CD4-positive, alpha-beta T cell (primary cell): ENCODE measurements around the gene PLEKHN1. TPM values are rescaled to one million over a fixed set of nuclear protein-coding genes. Genes with fewer than 3 reads are reported as not detected.

Experiments used
- ATAC-seq: fragments of 200-7000 bp; cut with Tn5 transposase; one replicate; pipeline ENCODE4 v1.10.0; 2022; ENCODE audit warnings: mild to moderate bottlenecking; ENCODE audit not compliant: poor library complexity
- CTCF ChIA-PET: fragments of 350-600 bp; sonication (Branson Sonifier 250); formaldehyde crosslinking; loops from one replicate; lab custom pipeline; 2021; ENCODE audit warnings: antibody characterized with exemption, inconsistent platforms; lab: Charles Lee
- POLR2A ChIA-PET: fragments of 350-600 bp; sonication (Branson Sonifier 250); formaldehyde crosslinking; loops from one replicate; lab custom pipeline; 2021; ENCODE audit warnings: antibody characterized with exemption, inconsistent platforms; lab: Charles Lee
- DNase-seq, 14 experiments: peaks; one replicate each; pipeline ENCODE4 v3.0.0-alpha.2; 2013 to 2020; ENCODE audit warnings: mixed read lengths in 2 of 14
- H3K27ac ChIP-seq, 2 donors: one replicate each; pipeline versions ENCODE4 v1.5.1 to v1.7.0; 2013; ENCODE audit warnings: low read length in 2 of 2, low read depth in 1 of 2, mild to moderate bottlenecking in 1 of 2
- H3K27me3 ChIP-seq, 2 experiments: 1 replicate in 1 of 2; 2 replicates in 1 of 2; pipeline versions ENCODE4 v1.6.1 to v1.7.0; 2013; ENCODE audit warnings: low read length in 2 of 2, control low read depth in 1 of 2, mild to moderate bottlenecking in 1 of 2, moderate library complexity in 1 of 2; ENCODE audit not compliant: insufficient read depth in 2 of 2, control insufficient read depth in 1 of 2
- H3K36me3 ChIP-seq: one replicate; pipeline ENCODE4 v1.6.1; 2013; ENCODE audit warnings: low read length, control low read depth; ENCODE audit not compliant: insufficient read depth
- H3K4me1 ChIP-seq: one replicate; pipeline ENCODE4 v1.6.1; 2013; ENCODE audit warnings: low read length, control low read depth; ENCODE audit not compliant: insufficient read depth
- H3K4me3 ChIP-seq: one replicate; pipeline ENCODE4 v1.5.1; 2013; ENCODE audit warnings: mild to moderate bottlenecking, low read length, moderate library complexity
- H3K9me3 ChIP-seq, 2 experiments: 1 replicate in 1 of 2; 2 replicates in 1 of 2; pipeline versions ENCODE4 v1.6.1 to v1.7.0; 2013; ENCODE audit warnings: low read length in 2 of 2, mild to moderate bottlenecking in 2 of 2, control low read depth in 1 of 2, moderate library complexity in 1 of 2; ENCODE audit not compliant: control insufficient read depth in 1 of 2, insufficient read depth in 1 of 2
- H3K27ac Mint-ChIP-seq: one replicate; pipeline ENCODE4 v1.8.0; 2020; ENCODE audit warnings: mixed read lengths
- H3K27me3 Mint-ChIP-seq: one replicate; pipeline ENCODE4 v1.8.0; 2021; ENCODE audit warnings: mixed read lengths
- H3K36me3 Mint-ChIP-seq: one replicate; pipeline ENCODE4 v1.8.0; 2021; ENCODE audit warnings: low read depth, mixed read lengths
- H3K4me1 Mint-ChIP-seq: one replicate; pipeline ENCODE4 v1.8.0; 2021; ENCODE audit warnings: low read depth, mixed read lengths
- H3K4me3 Mint-ChIP-seq: one replicate; pipeline ENCODE4 v1.8.0; 2020; ENCODE audit warnings: mild to moderate bottlenecking, mixed read lengths
- H3K9me3 Mint-ChIP-seq: one replicate; pipeline ENCODE4 v1.8.0; 2020; ENCODE audit warnings: mixed read lengths
- intact Hi-C, 2 experiments: fragments of 100-400 bp; cut with DNase I in 1 of 2; cut with micrococcal nuclease in 1 of 2; formaldehyde crosslinking; loops; one replicate each; pipeline versions ENCODE4 v1.15.1 to v1.9.0; 2023 to 2025; cut with DNase I, micrococcal nuclease
- total RNA-seq, 174 experiments: library from RNA in 2 of 174; stranded (reverse) in 2 of 174; gene quantifications; one replicate each; pipeline ENCODE4 v1.2.3 and lab custom pipeline; 2021 to 2026
- TF ChIP-seq, protein P1 (sequence below): fragments of 200-600 bp; IDR thresholded peaks from one replicate; pipeline ENCODE4 v1.8.0; 2022; ENCODE audit warnings: antibody characterized with exemption, mild to moderate bottlenecking

The PLEKHN1 gene
- total RNA-seq, 2 experiments from 2014 or later = 0.69 to 0.95 TPM

DNA sequence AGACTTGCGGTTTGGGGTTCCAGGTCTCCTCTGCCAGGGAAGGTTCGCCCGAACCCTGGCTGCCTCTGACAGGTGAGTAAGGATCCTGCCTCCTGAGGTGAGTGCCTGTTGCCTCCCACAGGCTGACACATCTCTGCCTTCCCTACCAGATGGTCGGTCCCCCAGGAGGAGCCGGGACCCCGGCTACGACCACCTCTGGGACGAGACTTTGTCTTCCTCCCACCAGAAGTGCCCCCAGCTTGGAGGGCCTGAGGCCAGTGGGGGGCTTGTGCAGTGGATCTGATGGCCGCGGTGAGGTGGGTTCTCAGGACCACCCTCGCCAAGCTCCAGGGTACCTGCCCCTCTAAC is 8.0 kb downstream of the PLEKHN1 start:
- POLR2A ChIA-PET = no interaction called here
- Histone ChIP-seq H3K27me3 (peaks cover 21 to 28% of the 10 kb centered on the region in 2 experiments), H3K9me3 (peaks cover 0 to 18% of the 10 kb centered on the region in 2 experiments), H3K4me3 (no peak overlapping the region), H3K36me3 (no peaks in the 10 kb centered on the region), H3K27ac (no peak overlapping the region), H3K4me1 (peaks cover 11% of the 10 kb centered on the region)
- peak in 1 of 14 experiments; percentile 21 for DNase-seq
- no peak for ATAC-seq
- Mint-ChIP-seq H3K9me3 (no peaks in the 10 kb centered on the region), H3K4me3 (no peak overlapping the region), H3K27me3 (peaks cover 23% of the 10 kb centered on the region), H3K4me1 (peaks cover 7% of the 10 kb centered on the region), H3K27ac (no peak overlapping the region), H3K36me3 (no peaks in the 10 kb centered on the region)
- CTCF ChIA-PET = interaction anchor here (0.7 kb wide), 1 partner anchor 70 kb away, joined by 3 read pairs; no protein-coding TSS in a partner anchor
- intact Hi-C loops = no loop called here
- TF ChIP-seq, protein P1, sequence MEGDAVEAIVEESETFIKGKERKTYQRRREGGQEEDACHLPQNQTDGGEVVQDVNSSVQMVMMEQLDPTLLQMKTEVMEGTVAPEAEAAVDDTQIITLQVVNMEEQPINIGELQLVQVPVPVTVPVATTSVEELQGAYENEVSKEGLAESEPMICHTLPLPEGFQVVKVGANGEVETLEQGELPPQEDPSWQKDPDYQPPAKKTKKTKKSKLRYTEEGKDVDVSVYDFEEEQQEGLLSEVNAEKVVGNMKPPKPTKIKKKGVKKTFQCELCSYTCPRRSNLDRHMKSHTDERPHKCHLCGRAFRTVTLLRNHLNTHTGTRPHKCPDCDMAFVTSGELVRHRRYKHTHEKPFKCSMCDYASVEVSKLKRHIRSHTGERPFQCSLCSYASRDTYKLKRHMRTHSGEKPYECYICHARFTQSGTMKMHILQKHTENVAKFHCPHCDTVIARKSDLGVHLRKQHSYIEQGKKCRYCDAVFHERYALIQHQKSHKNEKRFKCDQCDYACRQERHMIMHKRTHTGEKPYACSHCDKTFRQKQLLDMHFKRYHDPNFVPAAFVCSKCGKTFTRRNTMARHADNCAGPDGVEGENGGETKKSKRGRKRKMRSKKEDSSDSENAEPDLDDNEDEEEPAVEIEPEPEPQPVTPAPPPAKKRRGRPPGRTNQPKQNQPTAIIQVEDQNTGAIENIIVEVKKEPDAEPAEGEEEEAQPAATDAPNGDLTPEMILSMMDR = no peak

DNA sequence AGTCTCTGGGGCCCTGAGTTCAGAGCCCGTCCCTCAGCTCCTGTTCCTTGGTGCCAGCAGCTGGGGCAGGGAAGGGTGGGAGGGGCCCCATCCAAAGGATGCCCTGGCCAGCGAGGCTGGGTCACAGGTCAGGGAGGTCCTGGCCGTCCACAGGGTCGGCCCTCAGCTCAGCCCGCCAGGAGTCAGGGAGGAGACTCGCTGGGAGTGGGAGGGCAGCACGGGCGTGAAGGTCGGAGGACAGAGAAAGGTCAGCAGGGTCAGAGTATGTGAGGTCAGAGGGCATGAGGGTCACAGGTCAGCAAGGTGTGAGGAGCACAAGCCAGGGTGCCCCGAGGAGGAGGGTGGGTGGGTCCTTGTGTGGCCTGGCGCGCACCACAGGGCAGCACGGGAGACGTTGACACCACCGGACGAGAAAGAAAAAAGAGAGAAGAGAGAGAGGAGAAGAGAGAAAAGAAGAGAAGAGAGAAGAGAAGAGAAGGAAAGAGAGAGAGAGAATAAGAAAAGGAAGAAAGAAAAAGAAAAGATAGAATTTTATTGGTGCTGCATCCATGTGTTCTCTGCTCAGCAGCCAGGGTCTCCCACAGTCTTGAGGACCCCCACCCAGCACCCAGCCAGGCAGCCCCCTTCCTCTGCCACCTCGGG is 8.5 kb downstream of the PLEKHN1 start:
- intact Hi-C loops = no loop called here
- Histone ChIP-seq H3K27me3 (peaks cover 21 to 28% of the 10 kb centered on the region in 2 experiments), H3K4me1 (peaks cover 11% of the 10 kb centered on the region), H3K4me3 (no peak overlapping the region), H3K9me3 (peaks cover 0 to 18% of the 10 kb centered on the region in 2 experiments), H3K27ac (no peak overlapping the region), H3K36me3 (no peaks in the 10 kb centered on the region)
- ChIA-PET POLR2A (no interaction called here), CTCF (interaction anchor here (0.7 to 1.7 kb wide), 2 partner anchors 70 kb away, joined by 3 to 4 read pairs; no protein-coding TSS in a partner anchor)
- no peaks in the 10 kb centered on the region for H3K36me3 Mint-ChIP-seq
- ATAC-seq (no peak), DNase-seq (peak in 1 of 14 experiments; percentile 30)
- H3K4me1 Mint-ChIP-seq = peaks cover 7% of the 10 kb centered on the region
- H3K4me3 Mint-ChIP-seq = no peak overlapping the region
- H3K9me3 Mint-ChIP-seq = no peaks in the 10 kb centered on the region
- TF ChIP-seq, protein P1 = no peak
- H3K27me3 Mint-ChIP-seq = peaks cover 17% of the 10 kb centered on the region
- H3K27ac Mint-ChIP-seq = no peak overlapping the region

DNA sequence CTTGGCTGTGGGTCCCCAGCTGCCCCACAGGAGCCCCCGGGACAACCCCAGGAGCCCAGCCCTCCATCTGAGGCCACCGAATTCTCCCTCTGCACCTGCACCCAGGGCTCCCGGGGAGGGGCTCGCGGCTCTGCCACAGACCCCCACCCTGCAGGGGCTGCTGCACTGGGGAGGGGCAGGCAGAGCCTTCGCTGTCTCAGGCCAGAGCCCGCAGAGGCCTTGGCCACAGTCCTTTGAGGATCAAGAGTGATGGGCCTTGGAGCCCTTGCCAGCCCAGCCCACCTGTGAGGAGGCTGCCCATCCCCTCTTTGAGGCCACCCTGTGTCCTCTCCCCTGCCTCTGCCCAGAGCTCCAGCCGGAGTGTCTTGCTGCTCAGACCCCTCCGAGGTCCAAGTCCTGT is 9.1 kb downstream of the PLEKHN1 start:
- Mint-ChIP-seq H3K36me3 (no peaks in the 10 kb centered on the region), H3K9me3 (no peaks in the 10 kb centered on the region), H3K4me3 (no peak overlapping the region), H3K27ac (no peak overlapping the region), H3K27me3 (peaks cover 16% of the 10 kb centered on the region), H3K4me1 (peaks cover 7% of the 10 kb centered on the region)
- TF ChIP-seq, protein P1 = no peak
- ChIA-PET CTCF (interaction anchor here (1.1 to 1.7 kb wide), 4 partner anchors 9 to 106 kb away, joined by 4 read pairs; no protein-coding TSS in a partner anchor), POLR2A (interaction anchor here (0.6 to 1.0 kb wide), 2 partner anchors 21 to 106 kb away, joined by 3 to 4 read pairs; no protein-coding TSS in a partner anchor)
- intact Hi-C loops = no loop called here
- H3K4me1 ChIP-seq = peaks cover 11% of the 10 kb centered on the region
- peaks cover 17 to 24% of the 10 kb centered on the region in 2 experiments for H3K27me3 ChIP-seq
- no peaks in the 10 kb centered on the region for H3K36me3 ChIP-seq
- DNase-seq = peak in 1 of 14 experiments; percentile 26
- no peak for ATAC-seq
- H3K4me3 ChIP-seq = no peak overlapping the region
- no peak overlapping the region for H3K27ac ChIP-seq
- H3K9me3 ChIP-seq = peaks cover 0 to 18% of the 10 kb centered on the region in 2 experiments
